HCT116 (cell line): Measurements from ENCODE around the gene FILIP1.
A peak's percentile ranks its signal among the peaks of the same experiment; 100 is the strongest.

Experiments
- ELF1 ChIP-seq: IDR thresholded peaks from 2 replicates; pipeline ENCODE4 v1.6.1; 2012; ENCODE audit warnings: low read depth, borderline replicate concordance
- EZH2 ChIP-seq: fragments of 200-600 bp; sonication (generic); IDR thresholded peaks from 2 replicates; pipeline ENCODE4 v1.6.1; 2017; ENCODE audit warnings: antibody characterized with exemption, mixed run types
- EZH2phosphoT487 ChIP-seq: fragments of 200-600 bp; IDR thresholded peaks from 2 replicates; pipeline ENCODE4 v1.6.1; 2018; ENCODE audit warnings: antibody characterized with exemption, borderline replicate concordance
- FOSL1 ChIP-seq: IDR thresholded peaks from 2 replicates; pipeline ENCODE4 v1.6.1; 2012; ENCODE audit warnings: low read depth
- JUND ChIP-seq: IDR thresholded peaks from 2 replicates; pipeline ENCODE4 v1.6.1; 2012
- MAX ChIP-seq: IDR thresholded peaks from 2 replicates; pipeline ENCODE4 v1.6.1; 2012
- POLR2A ChIP-seq: IDR thresholded peaks from 2 replicates; pipeline ENCODE4 v1.7.0; 2011; ENCODE audit warnings: borderline replicate concordance; ENCODE audit not compliant: insufficient read depth, insufficient read length; ENCODE audit errors: extremely low read depth
- POLR2AphosphoS5 ChIP-seq: IDR thresholded peaks from 2 replicates; pipeline ENCODE4 v1.6.1; 2011; ENCODE audit warnings: mild to moderate bottlenecking, low read depth, low read length, moderate library complexity
- RAD21 ChIP-seq: IDR thresholded peaks from 2 replicates; pipeline ENCODE4 v1.6.1; 2012; ENCODE audit warnings: low read depth, mild to moderate bottlenecking
- YY1 ChIP-seq: IDR thresholded peaks from 2 replicates; pipeline ENCODE4 v1.6.1; 2011; ENCODE audit warnings: low read length, low read depth, moderate library complexity, mild to moderate bottlenecking; ENCODE audit not compliant: insufficient replicate concordance; ENCODE audit errors: extremely low read depth
- ZNF274 ChIP-seq: fragments of 200-500 bp; sonication (Bioruptor generic); IDR thresholded peaks from 2 replicates; pipeline ENCODE4 v1.6.1; 2014; ENCODE audit warnings: mild to moderate bottlenecking, low read depth, low read length, inconsistent platforms
- TF ChIP-seq, protein P1 (sequence below), 3 experiments: fragments of 200-600 bp in 1 of 3; sonication (generic) in 1 of 3; IDR thresholded peaks in 2 of 3; conservative IDR thresholded peaks in 1 of 3; 2 replicates each; pipeline ENCODE4 v1.5.1; 2012 to 2017; ENCODE audit warnings: low read depth in 2 of 3, low read length in 2 of 3, antibody characterized with exemption in 1 of 3, borderline replicate concordance in 1 of 3, control low read depth in 1 of 3, mild to moderate bottlenecking in 1 of 3, mixed read lengths in 1 of 3, mixed run types in 1 of 3, moderate library complexity in 1 of 3; ENCODE audit not compliant: insufficient read depth in 1 of 3
- TF ChIP-seq, protein P2 (sequence below): IDR thresholded peaks from 2 replicates; pipeline ENCODE4 v1.6.1; 2012; ENCODE audit warnings: low read depth
- TF ChIP-seq, protein P3 (sequence below): IDR thresholded peaks from 2 replicates; pipeline ENCODE4 v1.6.1; 2012

DNA sequence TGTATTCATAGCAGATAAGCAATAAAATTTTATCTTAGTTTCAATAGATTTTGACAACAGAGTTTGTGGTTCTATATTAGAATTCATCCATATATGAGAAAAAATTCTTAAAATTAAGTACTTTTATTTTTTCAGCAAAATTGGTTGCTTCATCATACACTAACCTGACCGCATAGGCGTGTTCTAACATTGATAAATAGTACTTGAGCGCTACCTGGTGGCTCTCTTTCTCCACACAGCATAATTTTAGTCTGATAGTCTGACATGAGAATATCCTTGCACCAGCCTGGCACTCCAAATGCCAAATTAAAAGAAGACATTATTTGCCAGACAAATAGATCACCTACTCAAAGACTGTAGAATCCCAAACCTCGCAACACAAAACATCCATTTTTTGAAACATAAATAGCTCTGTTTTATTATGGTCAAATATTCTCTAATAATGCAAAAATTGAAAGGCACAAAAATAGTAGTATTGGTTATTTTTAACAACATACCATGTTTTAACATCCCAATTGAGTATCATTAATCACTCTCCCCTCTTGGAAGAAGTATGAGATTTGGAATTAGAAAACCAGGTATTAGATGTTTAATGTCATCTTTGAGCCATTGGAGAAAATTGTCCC lies 33.0 kb upstream of the FILIP1 start:
- no peak for TF ChIP-seq ZNF274
- TF ChIP-seq, protein P1, sequence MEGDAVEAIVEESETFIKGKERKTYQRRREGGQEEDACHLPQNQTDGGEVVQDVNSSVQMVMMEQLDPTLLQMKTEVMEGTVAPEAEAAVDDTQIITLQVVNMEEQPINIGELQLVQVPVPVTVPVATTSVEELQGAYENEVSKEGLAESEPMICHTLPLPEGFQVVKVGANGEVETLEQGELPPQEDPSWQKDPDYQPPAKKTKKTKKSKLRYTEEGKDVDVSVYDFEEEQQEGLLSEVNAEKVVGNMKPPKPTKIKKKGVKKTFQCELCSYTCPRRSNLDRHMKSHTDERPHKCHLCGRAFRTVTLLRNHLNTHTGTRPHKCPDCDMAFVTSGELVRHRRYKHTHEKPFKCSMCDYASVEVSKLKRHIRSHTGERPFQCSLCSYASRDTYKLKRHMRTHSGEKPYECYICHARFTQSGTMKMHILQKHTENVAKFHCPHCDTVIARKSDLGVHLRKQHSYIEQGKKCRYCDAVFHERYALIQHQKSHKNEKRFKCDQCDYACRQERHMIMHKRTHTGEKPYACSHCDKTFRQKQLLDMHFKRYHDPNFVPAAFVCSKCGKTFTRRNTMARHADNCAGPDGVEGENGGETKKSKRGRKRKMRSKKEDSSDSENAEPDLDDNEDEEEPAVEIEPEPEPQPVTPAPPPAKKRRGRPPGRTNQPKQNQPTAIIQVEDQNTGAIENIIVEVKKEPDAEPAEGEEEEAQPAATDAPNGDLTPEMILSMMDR (IDR thresholded peaks at IDR 0.05 in 2 of 3, conservative IDR thresholded peaks at IDR 0.05 in 1 of 3; ENCODE audit: borderline replicate concordance in 1 of 3, insufficient read depth in 1 of 3, low read depth in 2 of 3, low read length in 2 of 3), result peak; percentile 51 to 79 (median 78)
- no peak for TF ChIP-seq EZH2phosphoT487
- TF ChIP-seq, protein P2, sequence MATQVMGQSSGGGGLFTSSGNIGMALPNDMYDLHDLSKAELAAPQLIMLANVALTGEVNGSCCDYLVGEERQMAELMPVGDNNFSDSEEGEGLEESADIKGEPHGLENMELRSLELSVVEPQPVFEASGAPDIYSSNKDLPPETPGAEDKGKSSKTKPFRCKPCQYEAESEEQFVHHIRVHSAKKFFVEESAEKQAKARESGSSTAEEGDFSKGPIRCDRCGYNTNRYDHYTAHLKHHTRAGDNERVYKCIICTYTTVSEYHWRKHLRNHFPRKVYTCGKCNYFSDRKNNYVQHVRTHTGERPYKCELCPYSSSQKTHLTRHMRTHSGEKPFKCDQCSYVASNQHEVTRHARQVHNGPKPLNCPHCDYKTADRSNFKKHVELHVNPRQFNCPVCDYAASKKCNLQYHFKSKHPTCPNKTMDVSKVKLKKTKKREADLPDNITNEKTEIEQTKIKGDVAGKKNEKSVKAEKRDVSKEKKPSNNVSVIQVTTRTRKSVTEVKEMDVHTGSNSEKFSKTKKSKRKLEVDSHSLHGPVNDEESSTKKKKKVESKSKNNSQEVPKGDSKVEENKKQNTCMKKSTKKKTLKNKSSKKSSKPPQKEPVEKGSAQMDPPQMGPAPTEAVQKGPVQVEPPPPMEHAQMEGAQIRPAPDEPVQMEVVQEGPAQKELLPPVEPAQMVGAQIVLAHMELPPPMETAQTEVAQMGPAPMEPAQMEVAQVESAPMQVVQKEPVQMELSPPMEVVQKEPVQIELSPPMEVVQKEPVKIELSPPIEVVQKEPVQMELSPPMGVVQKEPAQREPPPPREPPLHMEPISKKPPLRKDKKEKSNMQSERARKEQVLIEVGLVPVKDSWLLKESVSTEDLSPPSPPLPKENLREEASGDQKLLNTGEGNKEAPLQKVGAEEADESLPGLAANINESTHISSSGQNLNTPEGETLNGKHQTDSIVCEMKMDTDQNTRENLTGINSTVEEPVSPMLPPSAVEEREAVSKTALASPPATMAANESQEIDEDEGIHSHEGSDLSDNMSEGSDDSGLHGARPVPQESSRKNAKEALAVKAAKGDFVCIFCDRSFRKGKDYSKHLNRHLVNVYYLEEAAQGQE, result no peak
- no peak for TF ChIP-seq POLR2AphosphoS5
- no peak for TF ChIP-seq JUND
- TF ChIP-seq RAD21, result peak; percentile 91
- TF ChIP-seq MAX, result no peak
- no peak for TF ChIP-seq EZH2
- no peak for TF ChIP-seq POLR2A
- TF ChIP-seq YY1, result no peak
- TF ChIP-seq, protein P3, sequence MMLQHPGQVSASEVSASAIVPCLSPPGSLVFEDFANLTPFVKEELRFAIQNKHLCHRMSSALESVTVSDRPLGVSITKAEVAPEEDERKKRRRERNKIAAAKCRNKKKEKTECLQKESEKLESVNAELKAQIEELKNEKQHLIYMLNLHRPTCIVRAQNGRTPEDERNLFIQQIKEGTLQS, result no peak
- TF ChIP-seq FOSL1, result no peak
- no peak for TF ChIP-seq ELF1
